Colonic mucosa (tissue), 4 donors: Measurements from ENCODE around the gene CNDP2. TPM values are rescaled to one million over a fixed set of nuclear protein-coding genes. Genes with fewer than 3 reads are reported as not detected.

Source experiments
- DNase-seq: peaks from one replicate; pipeline ENCODE4 v3.0.0-alpha.2; 2020
- H3K27ac ChIP-seq: fragments of 200-600 bp; one replicate; pipeline ENCODE4 v1.8.0; 2021
- H3K27me3 ChIP-seq: fragments of 200-600 bp; one replicate; pipeline ENCODE4 v1.8.0; 2021
- H3K36me3 ChIP-seq: fragments of 200-600 bp; one replicate; pipeline ENCODE4 v1.8.0; 2021
- H3K4me1 ChIP-seq: fragments of 200-600 bp; one replicate; pipeline ENCODE4 v1.8.0; 2021; ENCODE audit warnings: mild to moderate bottlenecking
- H3K4me3 ChIP-seq: fragments of 200-600 bp; one replicate; pipeline ENCODE4 v1.8.0; 2021
- H3K9ac ChIP-seq, 2 donors: one replicate each; pipeline ENCODE4 v1.7.0; 2013; ENCODE audit warnings: control low read depth in 2 of 2, low read depth in 2 of 2, low read length in 2 of 2
- H3K9me3 ChIP-seq: fragments of 200-600 bp; one replicate; pipeline ENCODE4 v1.8.0; 2021
- intact Hi-C: fragments of 100-400 bp; cut with DNase I; formaldehyde crosslinking; loops from one replicate; pipeline ENCODE4 v1.14.1; 2022
- total RNA-seq, 2 donors: library from RNA; stranded (reverse); fragmentation: NEBNext Ultra II Directional in 1 of 2; extraction: Animal tissue kit (Norgen Biotek cat#: 25700) in 1 of 2; gene quantifications; one replicate each; pipeline ENCODE4 v1.2.1, GENCODE V29; 2021
- TF ChIP-seq, protein P1 (sequence below): fragments of 200-600 bp; IDR thresholded peaks from one replicate; pipeline ENCODE4 v1.8.0; 2022; ENCODE audit warnings: antibody characterized with exemption, mild to moderate bottlenecking
- donor health status: healthy.
- donor health status: DM: no; HTN: no; CAD: no.
- donor health status: DM: no; HTN: no; CAD: no.

Gene CNDP2
- total RNA-seq, 2 donors from 2014 or later: 206 to 261 TPM

GRCh38 chr18:74510770-74511095 lies 14.6 kb downstream of the CNDP2 start:
- H3K9ac ChIP-seq: no peak overlapping the region
- no peak overlapping the region for H3K27ac ChIP-seq
- H3K4me1 ChIP-seq: no peaks in the 10 kb centered on the region
- no peaks in the 10 kb centered on the region for H3K9me3 ChIP-seq
- no peak overlapping the region for H3K4me3 ChIP-seq
- H3K36me3 ChIP-seq: peaks cover 32% of the 10 kb centered on the region
- no peak for DNase-seq
- no peaks in the 10 kb centered on the region for H3K27me3 ChIP-seq
- intact Hi-C loops: no loop called here
- TF ChIP-seq, protein P1, sequence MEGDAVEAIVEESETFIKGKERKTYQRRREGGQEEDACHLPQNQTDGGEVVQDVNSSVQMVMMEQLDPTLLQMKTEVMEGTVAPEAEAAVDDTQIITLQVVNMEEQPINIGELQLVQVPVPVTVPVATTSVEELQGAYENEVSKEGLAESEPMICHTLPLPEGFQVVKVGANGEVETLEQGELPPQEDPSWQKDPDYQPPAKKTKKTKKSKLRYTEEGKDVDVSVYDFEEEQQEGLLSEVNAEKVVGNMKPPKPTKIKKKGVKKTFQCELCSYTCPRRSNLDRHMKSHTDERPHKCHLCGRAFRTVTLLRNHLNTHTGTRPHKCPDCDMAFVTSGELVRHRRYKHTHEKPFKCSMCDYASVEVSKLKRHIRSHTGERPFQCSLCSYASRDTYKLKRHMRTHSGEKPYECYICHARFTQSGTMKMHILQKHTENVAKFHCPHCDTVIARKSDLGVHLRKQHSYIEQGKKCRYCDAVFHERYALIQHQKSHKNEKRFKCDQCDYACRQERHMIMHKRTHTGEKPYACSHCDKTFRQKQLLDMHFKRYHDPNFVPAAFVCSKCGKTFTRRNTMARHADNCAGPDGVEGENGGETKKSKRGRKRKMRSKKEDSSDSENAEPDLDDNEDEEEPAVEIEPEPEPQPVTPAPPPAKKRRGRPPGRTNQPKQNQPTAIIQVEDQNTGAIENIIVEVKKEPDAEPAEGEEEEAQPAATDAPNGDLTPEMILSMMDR: no peak

GRCh38 chr18:74511823-74512222 lies 15.7 kb downstream of the CNDP2 start:
- DNase-seq: no peak
- H3K36me3 ChIP-seq: peaks cover 32% of the 10 kb centered on the region

DNA sequence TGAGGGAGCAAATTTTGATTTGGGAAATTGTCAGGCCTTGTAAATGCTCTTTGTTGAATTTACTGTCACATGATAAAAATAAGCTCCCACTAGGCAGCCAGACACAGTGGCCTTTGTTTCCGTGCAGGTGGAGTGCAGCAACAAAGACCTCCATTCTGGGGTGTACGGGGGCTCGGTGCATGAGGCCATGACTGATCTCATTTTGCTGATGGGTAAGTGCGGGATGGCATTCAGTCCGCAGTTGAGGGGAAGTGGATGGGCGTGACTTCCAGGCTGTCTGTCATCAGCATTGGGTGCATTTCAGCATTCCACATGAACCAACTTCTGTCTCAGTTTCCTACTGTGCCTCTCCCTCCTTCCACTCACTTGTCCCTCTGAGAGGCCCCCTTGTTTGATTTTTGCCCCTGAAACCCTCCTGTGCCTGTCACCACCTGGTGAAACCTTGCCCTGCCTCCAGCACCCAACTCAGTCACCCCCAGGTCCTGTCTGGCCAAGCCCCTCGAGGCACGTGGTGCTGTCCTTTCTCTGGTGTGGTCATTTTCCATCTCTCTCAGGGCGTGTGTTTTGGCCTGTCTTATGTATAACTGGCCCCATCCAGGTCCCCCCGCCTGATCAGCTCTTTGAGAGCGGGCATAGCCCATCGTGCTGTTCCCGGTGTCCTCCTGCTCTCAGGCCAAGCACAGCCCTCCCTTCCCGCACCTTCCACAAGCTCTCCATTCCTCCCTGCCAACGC lies 16.3 kb downstream of the CNDP2 start:
- intact Hi-C loops: no loop called here
- TF ChIP-seq, protein P1: no peak
- DNase-seq: no peak
- Histone ChIP-seq H3K27ac (no peak overlapping the region), H3K9ac (no peak overlapping the region), H3K27me3 (no peaks in the 10 kb centered on the region), H3K4me3 (no peak overlapping the region), H3K4me1 (no peaks in the 10 kb centered on the region), H3K9me3 (no peaks in the 10 kb centered on the region), H3K36me3 (peaks cover 32% of the 10 kb centered on the region)

More at GRCh38 chr18:74511823-74512222, 15.7 kb downstream of the CNDP2 start:
- no peaks in the 10 kb centered on the region for H3K4me1 ChIP-seq
- H3K4me3 ChIP-seq: no peak overlapping the region
- no peak overlapping the region for H3K9ac ChIP-seq
- intact Hi-C loops: no loop called here
- H3K9me3 ChIP-seq: no peaks in the 10 kb centered on the region
- H3K27ac ChIP-seq: no peak overlapping the region
- TF ChIP-seq, protein P1: no peak
- H3K27me3 ChIP-seq: no peaks in the 10 kb centered on the region

- DNase-seq: no peak
- H3K36me3 ChIP-seq: peaks cover 32% of the 10 kb centered on the region
- TF ChIP-seq, protein P1: no peak
- no peak overlapping the region for H3K4me3 ChIP-seq
- no peaks in the 10 kb centered on the region for H3K9me3 ChIP-seq
- intact Hi-C loops: no loop called here
- no peak overlapping the region for H3K27ac ChIP-seq
- H3K27me3 ChIP-seq: no peaks in the 10 kb centered on the region
- no peaks in the 10 kb centered on the region for H3K4me1 ChIP-seq
- H3K9ac ChIP-seq: no peak overlapping the region
These were observed 17.2 kb downstream of the CNDP2 start for GRCh38 chr18:74513149-74513882.

DNA sequence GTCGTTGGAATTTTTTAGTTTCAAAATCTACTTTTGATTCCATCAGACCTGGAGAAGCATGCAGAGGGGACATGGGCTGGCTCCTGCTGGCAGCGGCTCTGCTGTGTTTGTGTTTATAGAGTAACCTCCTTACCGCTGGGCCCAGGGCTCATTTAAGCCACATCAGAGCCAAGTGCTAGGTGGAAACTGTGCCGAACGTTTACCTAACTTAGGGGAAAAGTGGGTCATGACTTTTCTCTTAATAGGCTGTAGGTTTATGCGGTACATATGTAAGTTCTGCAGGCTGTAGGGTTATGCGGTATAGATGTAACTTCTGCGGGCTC lies 17.7 kb downstream of the CNDP2 start:
- H3K27me3 ChIP-seq: no peaks in the 10 kb centered on the region
- no peaks in the 10 kb centered on the region for H3K9me3 ChIP-seq
- no peak overlapping the region for H3K9ac ChIP-seq
- peaks cover 32% of the 10 kb centered on the region for H3K36me3 ChIP-seq
- no peak overlapping the region for H3K4me3 ChIP-seq
- DNase-seq: no peak
- intact Hi-C loops: no loop called here
- TF ChIP-seq, protein P1: no peak
- no peaks in the 10 kb centered on the region for H3K4me1 ChIP-seq
- H3K27ac ChIP-seq: no peak overlapping the region
